WERI-Rb-1 (cell line): ENCODE measurements around the gene SAG.

Experiments
- DNase-seq: peaks from one replicate; pipeline ENCODE4 v3.0.0-alpha.2; 2020
- H3K27ac ChIP-seq: fragments of 250-450 bp; sonication (Bioruptor Pico); 2 replicates; pipeline ENCODE4 v1.5.1; 2020; ENCODE audit warnings: mild to moderate bottlenecking, moderate library complexity
- H3K27me3 ChIP-seq: fragments of 250-450 bp; sonication (Bioruptor Pico); 2 replicates; pipeline ENCODE4 v1.5.1; 2021; ENCODE audit warnings: mild to moderate bottlenecking, low read depth, moderate library complexity; ENCODE audit not compliant: insufficient read depth, severe bottlenecking
- H3K36me3 ChIP-seq: fragments of 250-450 bp; sonication (Bioruptor Pico); 2 replicates; pipeline ENCODE4 v1.5.1; 2020; ENCODE audit warnings: mild to moderate bottlenecking, moderate library complexity
- H3K4me3 ChIP-seq: 2 replicates; pipeline ENCODE4 v1.5.1; 2011; ENCODE audit warnings: low read depth, mild to moderate bottlenecking, control low read depth, low read length
- H3K9me3 ChIP-seq: fragments of 250-450 bp; sonication (Bioruptor Pico); 2 replicates; pipeline ENCODE4 v1.5.1; 2021; ENCODE audit warnings: mild to moderate bottlenecking, moderate library complexity; ENCODE audit not compliant: severe bottlenecking
- CTCF ChIP-seq: IDR thresholded peaks from 2 replicates; pipeline ENCODE4 v1.5.1; 2011; ENCODE audit warnings: low read depth, mild to moderate bottlenecking, control low read depth, inconsistent platforms, low read length

SAG gene

GRCh38 chr2:233280114-233280693, 27.4 kb upstream of the SAG start:
- Histone ChIP-seq H3K27ac (no peak overlapping the region), H3K4me3 (no peak overlapping the region), H3K9me3 (no peaks in the 10 kb centered on the region), H3K27me3 (no peaks in the 10 kb centered on the region), H3K36me3 (peaks cover 74% of the 10 kb centered on the region)
- no peak for DNase-seq
- TF ChIP-seq CTCF: no peak

- no peaks in the 10 kb centered on the region for H3K9me3 ChIP-seq
- H3K36me3 ChIP-seq: peaks cover 80% of the 10 kb centered on the region
- TF ChIP-seq CTCF: no peak
- no peak overlapping the region for H3K4me3 ChIP-seq
- no peak overlapping the region for H3K27ac ChIP-seq
- no peaks in the 10 kb centered on the region for H3K27me3 ChIP-seq
- no peak for DNase-seq
These were observed 26.1 kb upstream of the SAG start for GRCh38 chr2:233281553-233281952.

GRCh38 chr2:233281992-233282603, 25.5 kb upstream of the SAG start:
- no peaks in the 10 kb centered on the region for H3K9me3 ChIP-seq
- H3K36me3 ChIP-seq: peaks cover 78% of the 10 kb centered on the region
- no peak overlapping the region for H3K4me3 ChIP-seq
- H3K27ac ChIP-seq: no peak overlapping the region
- no peak for DNase-seq
- TF ChIP-seq CTCF: no peak
- no peaks in the 10 kb centered on the region for H3K27me3 ChIP-seq

DNA sequence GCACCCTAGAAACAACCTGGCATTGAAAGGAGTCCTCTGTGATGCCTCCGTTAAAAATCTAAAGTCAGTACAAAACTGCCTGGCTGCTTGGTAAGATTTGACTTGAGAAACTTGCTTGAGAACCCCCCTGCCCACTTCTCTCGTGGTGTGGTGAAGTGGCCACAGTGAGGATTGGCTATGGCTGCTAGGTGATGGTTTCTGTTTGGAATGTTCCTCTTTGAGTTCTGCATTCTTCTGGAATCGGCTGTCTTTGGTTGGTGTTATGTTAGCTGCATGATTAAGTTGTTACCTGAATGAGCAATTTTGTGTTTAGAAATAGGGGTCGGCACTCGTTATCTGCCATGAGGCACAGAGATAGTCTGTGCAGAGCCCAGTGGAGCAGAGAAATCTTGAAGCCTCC, 21.7 kb upstream of the SAG start:
- H3K36me3 ChIP-seq: peaks cover 67% of the 10 kb centered on the region

DNA sequence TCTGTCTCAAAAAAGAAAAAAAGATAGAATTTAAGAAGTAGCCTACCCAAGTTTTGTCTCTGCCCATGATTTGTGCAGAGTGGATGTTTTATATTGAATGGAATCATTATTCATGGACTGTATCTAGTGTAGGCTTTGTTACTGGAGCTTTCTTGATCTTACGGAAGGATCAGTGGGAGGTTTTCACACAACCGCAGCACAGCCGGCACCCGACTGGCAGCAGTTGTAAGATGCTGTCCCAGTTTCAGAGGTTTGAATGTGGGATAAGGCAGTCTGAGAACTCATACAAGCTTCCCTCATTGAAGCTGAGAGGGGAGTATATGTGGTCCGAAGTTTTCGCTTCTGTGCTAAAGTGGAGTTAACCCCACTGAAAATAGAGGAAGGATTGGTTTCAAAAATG, 19.7 kb upstream of the SAG start:
- no peak overlapping the region for H3K4me3 ChIP-seq
- H3K27me3 ChIP-seq: no peaks in the 10 kb centered on the region
- H3K27ac ChIP-seq: no peak overlapping the region
- no peak for TF ChIP-seq CTCF
- H3K36me3 ChIP-seq: peaks cover 74% of the 10 kb centered on the region
- DNase-seq: no peak
- no peaks in the 10 kb centered on the region for H3K9me3 ChIP-seq

More for the DNA sequence above, 21.7 kb upstream of the SAG start:
- no peaks in the 10 kb centered on the region for H3K9me3 ChIP-seq
- H3K27me3 ChIP-seq: no peaks in the 10 kb centered on the region
- no peak for DNase-seq
- TF ChIP-seq CTCF: no peak
- no peak overlapping the region for H3K27ac ChIP-seq
- no peak overlapping the region for H3K4me3 ChIP-seq

- H3K4me3 ChIP-seq: no peak overlapping the region
- no peaks in the 10 kb centered on the region for H3K9me3 ChIP-seq
- TF ChIP-seq CTCF: no peak
- H3K27me3 ChIP-seq: no peaks in the 10 kb centered on the region
- DNase-seq: no peak
- no peak overlapping the region for H3K27ac ChIP-seq
- H3K36me3 ChIP-seq: peaks cover 75% of the 10 kb centered on the region
These were observed 19.0 kb upstream of the SAG start for GRCh38 chr2:233288663-233289062.
